IMR-90 (cell line): Measurements from ENCODE around the gene TEX22. TPM values are rescaled to one million over a fixed set of nuclear protein-coding genes. Genes with fewer than 3 reads are reported as not detected.
"Not testable (repeated sequence)": the region's sequence is repeated elsewhere in the genome, so short reads cannot be mapped to it uniquely, and the experiment has no call there.

Experiments used
- ATAC-seq: fragments of 200-7000 bp; cut with Tn5 transposase; 2 replicates; pipeline ENCODE4 v1.9.1; 2020; ENCODE audit warnings: low read depth, mild to moderate bottlenecking, moderate library complexity
- BruUV-seq: library from RNA; stranded (reverse); fragments of 400-500 nt; replicated peaks from 2 replicates; lab custom pipeline; 2021; lab: Mats Ljungman, UMichigan
- CTCF ChIA-PET: fragments of 300-600 bp; formaldehyde crosslinking; extraction: SDS; loops from one replicate; lab custom pipeline; 2021; ENCODE audit warnings: antibody characterized with exemption; lab: Yijun Ruan, JAX
- POLR2A ChIA-PET: fragments of 300-600 bp; sonication (Branson Sonifier 250); formaldehyde crosslinking; loops from one replicate; lab custom pipeline; 2022; ENCODE audit warnings: antibody characterized with exemption; ENCODE audit not compliant: unreplicated experiment; lab: Charles Lee
- DNase-seq: peaks from one replicate; pipeline ENCODE4 v3.0.0; 2013
- H2AFZ ChIP-seq: replicated peaks from 2 replicates; pipeline ENCODE3; 2013; ENCODE audit warnings: low read length, mild to moderate bottlenecking; ENCODE audit not compliant: poor library complexity
- H2AK5ac ChIP-seq: 2 replicates; pipeline ENCODE4 v1.6.1; 2013; ENCODE audit warnings: low read depth, low read length, inconsistent platforms
- H2AK9ac ChIP-seq: replicated peaks from 2 replicates; pipeline ENCODE3; 2013; ENCODE audit warnings: mild to moderate bottlenecking, low read depth, low read length, moderate library complexity; ENCODE audit not compliant: poor library complexity
- H2BK120ac ChIP-seq: 2 replicates; pipeline ENCODE4 v1.6.1; 2013; ENCODE audit warnings: low read depth, low read length, inconsistent platforms
- H2BK15ac ChIP-seq: 3 replicates; pipeline ENCODE4 v1.6.1; 2013; ENCODE audit warnings: low read depth, low read length, inconsistent platforms
- H2BK20ac ChIP-seq: 2 replicates; pipeline ENCODE4 v1.6.1; 2013; ENCODE audit warnings: low read depth, mild to moderate bottlenecking, inconsistent platforms, low read length, moderate library complexity
- H2BK5ac ChIP-seq: 2 replicates; pipeline ENCODE4 v1.6.1; 2013; ENCODE audit warnings: mild to moderate bottlenecking, low read depth, low read length, inconsistent platforms; ENCODE audit not compliant: poor library complexity, severe bottlenecking
- H3K14ac ChIP-seq: replicated peaks from 2 replicates; pipeline ENCODE4 v1.6.1; 2013; ENCODE audit warnings: low read depth, low read length, inconsistent platforms
- H3K18ac ChIP-seq: 2 replicates; pipeline ENCODE4 v1.6.1; 2013; ENCODE audit warnings: low read depth, low read length, control low read depth
- H3K23ac ChIP-seq: 2 replicates; pipeline ENCODE4 v1.6.1; 2013; ENCODE audit warnings: low read depth, low read length, inconsistent platforms
- H3K27ac ChIP-seq: 2 replicates; pipeline ENCODE4 v1.5.1; 2013; ENCODE audit warnings: mild to moderate bottlenecking, control low read depth, low read length; ENCODE audit not compliant: insufficient read depth
- H3K27me3 ChIP-seq: 2 replicates; pipeline ENCODE4 v1.6.1; 2013; ENCODE audit warnings: low read length; ENCODE audit not compliant: control insufficient read depth, insufficient read depth
- H3K36me3 ChIP-seq: 2 replicates; pipeline ENCODE4 v1.6.1; 2013; ENCODE audit warnings: low read length, mixed read lengths; ENCODE audit not compliant: control insufficient read depth, insufficient read depth
- H3K4ac ChIP-seq: 2 replicates; pipeline ENCODE4 v1.6.1; 2013; ENCODE audit warnings: low read depth, low read length, inconsistent platforms
- H3K4me1 ChIP-seq: 2 replicates; pipeline ENCODE4 v1.6.1; 2013; ENCODE audit warnings: low read length, mixed read lengths; ENCODE audit not compliant: control insufficient read depth, insufficient read depth
- H3K4me2 ChIP-seq: 2 replicates; pipeline ENCODE4 v1.6.1; 2013; ENCODE audit warnings: low read depth, mild to moderate bottlenecking, control low read depth, low read length, moderate library complexity
- H3K4me3 ChIP-seq: 2 replicates; pipeline ENCODE4 v1.5.1; 2013; ENCODE audit warnings: low read depth, mild to moderate bottlenecking, control low read depth, low read length, moderate library complexity; ENCODE audit not compliant: insufficient read depth
- H3K56ac ChIP-seq: 2 replicates; pipeline ENCODE4 v1.6.1; 2013; ENCODE audit warnings: low read length, inconsistent platforms; ENCODE audit not compliant: insufficient read depth; ENCODE audit errors: extremely low read depth
- H3K79me1 ChIP-seq, 2 experiments: 2 replicates each; pipeline ENCODE4 v1.6.1; 2013; ENCODE audit warnings: low read length in 2 of 2, inconsistent platforms in 1 of 2, low read depth in 1 of 2
- H3K9ac ChIP-seq: 2 replicates; pipeline ENCODE4 v1.6.1; 2013; ENCODE audit warnings: low read depth, low read length, control low read depth
- H3K9me1 ChIP-seq: 2 replicates; pipeline ENCODE4 v1.6.1; 2013; ENCODE audit warnings: low read length, inconsistent platforms; ENCODE audit not compliant: insufficient read depth
- H3K9me3 ChIP-seq: 2 replicates; pipeline ENCODE4 v1.6.1; 2013; ENCODE audit warnings: low read length; ENCODE audit not compliant: control insufficient read depth, insufficient read depth
- H4K20me1 ChIP-seq: 2 replicates; pipeline ENCODE4 v1.6.1; 2013; ENCODE audit warnings: low read length, inconsistent platforms; ENCODE audit not compliant: insufficient read depth
- H4K5ac ChIP-seq: 2 replicates; pipeline ENCODE4 v1.6.1; 2013; ENCODE audit warnings: mild to moderate bottlenecking, low read depth, low read length, control low read depth
- H4K8ac ChIP-seq, 2 experiments: 2 replicates each; pipeline ENCODE4 v1.6.1; 2013; ENCODE audit warnings: low read depth in 2 of 2, low read length in 2 of 2, control low read depth in 1 of 2, inconsistent platforms in 1 of 2
- H4K91ac ChIP-seq: 2 replicates; pipeline ENCODE4 v1.6.1; 2013; ENCODE audit warnings: low read depth, low read length, inconsistent platforms; ENCODE audit not compliant: insufficient read depth
- WGBS, 2 experiments: methylation state at CpG; one replicate each; pipeline versions ENCODE4 v1.1.5 to v1.1.7; 2013; ENCODE audit warnings: missing lambda C conversion rate in 2 of 2; ENCODE audit not compliant: insufficient read length in 1 of 2; ENCODE audit errors: extremely low coverage in 2 of 2; 5-methylcytosine and 5-hydroxymethylcytosine counted together
- dilution Hi-C: fragments of 300-500 bp; cut with HindIII; formaldehyde crosslinking; loops from one replicate; pipeline ENCODE4 v1.14.3; 2018; ENCODE audit warnings: low sequenced_read_pairs; ENCODE audit not compliant: unreplicated experiment
- in situ Hi-C: fragments of 300-500 bp; cut with MboI; formaldehyde crosslinking; loops from 3 replicates; pipeline ENCODE4 v1.14.3; 2019; ENCODE audit warnings: low sequenced_read_pairs, inconsistent platforms, mixed read lengths
- intact Hi-C: fragments of 100-400 bp; cut with micrococcal nuclease; formaldehyde crosslinking; loops from 2 replicates; pipeline ENCODE4 v1.10.0; 2022
- polyA plus RNA-seq, 3 experiments: library from polyadenylated mRNA; depleted of rRNA; stranded (reverse); fragments of >200 nt; gene quantifications; 2 replicates each; pipeline ENCODE4 v1.2.3, GENCODE V29; 2012; ENCODE audit warnings: low replicate concordance in 1 of 3
- total RNA-seq: library from RNA; depleted of rRNA; stranded (reverse); fragments of >200 nt; gene quantifications from 2 replicates; pipeline ENCODE4 v1.2.3, GENCODE V29; 2012

Gene TEX22
- total and polyA plus RNA-seq, 2 of the 4 experiments (the other 2 are of a cell fraction): 0.10 to 0.18 TPM

DNA sequence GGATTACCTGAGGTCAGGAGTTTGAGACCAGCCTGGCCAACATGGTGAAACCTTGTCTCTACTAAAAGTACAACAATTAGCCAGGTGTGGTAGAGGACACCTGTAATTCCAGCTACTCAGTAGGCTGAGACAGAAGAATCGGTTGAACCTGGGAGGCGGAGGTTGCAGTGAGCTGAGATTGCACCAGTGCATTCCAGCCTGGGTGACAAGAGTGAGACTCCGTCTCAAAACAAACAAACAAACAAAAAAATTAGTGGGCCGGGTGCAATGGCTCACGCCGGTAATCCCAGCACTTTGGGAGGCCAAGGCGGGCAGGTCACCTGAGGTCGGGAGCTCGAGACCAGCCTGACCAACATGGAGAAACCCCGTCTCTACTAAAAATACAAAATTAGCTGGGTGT is 36.9 kb upstream of the TEX22 start:
- dilution Hi-C loops, H4K5ac ChIP-seq, H4K20me1 ChIP-seq, H3K27me3 ChIP-seq, H2BK5ac ChIP-seq, H3K14ac ChIP-seq, H3K56ac ChIP-seq, BruUV-seq, CTCF ChIA-PET, H2BK120ac ChIP-seq, H3K27ac ChIP-seq, H3K9me1 ChIP-seq, H4K8ac ChIP-seq, H3K79me1 ChIP-seq, H3K36me3 ChIP-seq, H3K23ac ChIP-seq, POLR2A ChIA-PET, H3K4me1 ChIP-seq, H3K4ac ChIP-seq, H4K91ac ChIP-seq, H3K4me2 ChIP-seq, H3K9me3 ChIP-seq, H2AK5ac ChIP-seq, intact Hi-C loops, ATAC-seq, H2BK20ac ChIP-seq, H3K9ac ChIP-seq, H2BK15ac ChIP-seq, H2AK9ac ChIP-seq, in situ Hi-C loops, H3K18ac ChIP-seq, DNase-seq, H2AFZ ChIP-seq, H3K4me3 ChIP-seq: not testable (repeated sequence)
- no CpG with 5 or more reads among the region's 10 CpGs for WGBS, 2 experiments
